Mucosa of rectum (tissue), 2 donors: ENCODE results near the gene SPAG17.

Experiments used
- H3K27ac ChIP-seq, 2 donors: one replicate each; pipeline ENCODE4 v1.7.0; 2013; ENCODE audit warnings: inconsistent platforms in 2 of 2, low read depth in 2 of 2, low read length in 2 of 2
- H3K27me3 ChIP-seq, 2 donors: one replicate each; pipeline ENCODE4 v1.7.0; 2013; ENCODE audit warnings: low read length in 2 of 2; ENCODE audit not compliant: control insufficient read depth in 2 of 2, insufficient read depth in 2 of 2
- H3K36me3 ChIP-seq, 2 donors: one replicate each; pipeline ENCODE4 v1.7.0; 2013; ENCODE audit warnings: low read length in 2 of 2; ENCODE audit not compliant: control insufficient read depth in 2 of 2, insufficient read depth in 2 of 2
- H3K4me1 ChIP-seq, 2 donors: one replicate each; pipeline ENCODE4 v1.7.0; 2013; ENCODE audit warnings: low read length in 2 of 2, mild to moderate bottlenecking in 1 of 2; ENCODE audit not compliant: control insufficient read depth in 2 of 2, insufficient read depth in 2 of 2
- H3K4me3 ChIP-seq, 2 donors: one replicate each; pipeline ENCODE4 v1.7.0; 2013; ENCODE audit warnings: low read length in 2 of 2
- H3K9ac ChIP-seq, 2 donors: one replicate each; pipeline ENCODE4 v1.7.0; 2013; ENCODE audit warnings: low read length in 2 of 2, low read depth in 1 of 2, mild to moderate bottlenecking in 1 of 2
- H3K9me3 ChIP-seq, 2 donors: one replicate each; pipeline ENCODE4 v1.7.0; 2013; ENCODE audit warnings: low read length in 2 of 2; ENCODE audit not compliant: control insufficient read depth in 2 of 2
- donor health status: healthy.
- donor health status: Normal muscosa, but diverticular disease.

SPAG17 gene

GRCh38 chr1:118124064-118124463 is 61.0 kb downstream of the SPAG17 start:
- Histone ChIP-seq H3K9ac (no peak overlapping the region), H3K27ac (no peak overlapping the region), H3K4me3 (no peak overlapping the region), H3K4me1 (no peaks in the 10 kb centered on the region), H3K27me3 (no peaks in the 10 kb centered on the region), H3K36me3 (no peaks in the 10 kb centered on the region), H3K9me3 (no peaks in the 10 kb centered on the region)

GRCh38 chr1:118123116-118123839 is 61.8 kb downstream of the SPAG17 start:
- no peaks in the 10 kb centered on the region for H3K9me3 ChIP-seq
- H3K27ac ChIP-seq, result no peak overlapping the region
- peaks cover 0 to 3% of the 10 kb centered on the region in 2 donors for H3K4me1 ChIP-seq
- H3K9ac ChIP-seq, result no peak overlapping the region
- H3K27me3 ChIP-seq, result no peaks in the 10 kb centered on the region
- H3K4me3 ChIP-seq, result no peak overlapping the region
- no peaks in the 10 kb centered on the region for H3K36me3 ChIP-seq

GRCh38 chr1:118122234-118123004 is 62.6 kb downstream of the SPAG17 start:
- H3K9ac ChIP-seq, result no peak overlapping the region
- no peaks in the 10 kb centered on the region for H3K27me3 ChIP-seq
- H3K27ac ChIP-seq, result no peak overlapping the region
- no peaks in the 10 kb centered on the region for H3K9me3 ChIP-seq
- H3K4me3 ChIP-seq, result no peak overlapping the region
- no peaks in the 10 kb centered on the region for H3K36me3 ChIP-seq
- peaks cover 0 to 3% of the 10 kb centered on the region in 2 donors for H3K4me1 ChIP-seq

- no peaks in the 10 kb centered on the region for H3K9me3 ChIP-seq
- peaks cover 0 to 3% of the 10 kb centered on the region in 2 donors for H3K4me1 ChIP-seq
- no peak overlapping the region for H3K4me3 ChIP-seq
- no peaks in the 10 kb centered on the region for H3K36me3 ChIP-seq
- no peak overlapping the region for H3K9ac ChIP-seq
- no peaks in the 10 kb centered on the region for H3K27me3 ChIP-seq
- H3K27ac ChIP-seq, result no peak overlapping the region
Measured at GRCh38 chr1:118118873-118119463, 66.1 kb downstream of the SPAG17 start.

GRCh38 chr1:118118469-118118868 is 66.6 kb downstream of the SPAG17 start:
- H3K4me1 ChIP-seq, result peaks cover 0 to 3% of the 10 kb centered on the region in 2 donors
- H3K9me3 ChIP-seq, result no peaks in the 10 kb centered on the region
- no peak overlapping the region for H3K9ac ChIP-seq
- H3K27me3 ChIP-seq, result no peaks in the 10 kb centered on the region
- no peak overlapping the region for H3K4me3 ChIP-seq
- no peaks in the 10 kb centered on the region for H3K36me3 ChIP-seq
- no peak overlapping the region for H3K27ac ChIP-seq

- Histone ChIP-seq H3K9ac (no peak overlapping the region), H3K36me3 (no peaks in the 10 kb centered on the region), H3K27ac (no peak overlapping the region), H3K27me3 (no peaks in the 10 kb centered on the region), H3K9me3 (no peaks in the 10 kb centered on the region), H3K4me1 (peaks cover 0 to 3% of the 10 kb centered on the region in 2 donors), H3K4me3 (no peak overlapping the region)
Measured at GRCh38 chr1:118117521-118117920, 67.5 kb downstream of the SPAG17 start.

- Histone ChIP-seq H3K9ac (no peak overlapping the region), H3K27me3 (no peaks in the 10 kb centered on the region), H3K4me1 (peaks cover 0 to 3% of the 10 kb centered on the region in 2 donors), H3K9me3 (no peaks in the 10 kb centered on the region), H3K4me3 (no peak overlapping the region), H3K27ac (no peak overlapping the region), H3K36me3 (no peaks in the 10 kb centered on the region)
Measured at GRCh38 chr1:118116909-118117308, 68.1 kb downstream of the SPAG17 start.

GRCh38 chr1:118116401-118116800 is 68.6 kb downstream of the SPAG17 start:
- Histone ChIP-seq H3K4me3 (no peak overlapping the region), H3K27ac (no peak overlapping the region), H3K4me1 (peaks cover 0 to 3% of the 10 kb centered on the region in 2 donors), H3K9me3 (no peaks in the 10 kb centered on the region), H3K36me3 (no peaks in the 10 kb centered on the region), H3K9ac (no peak overlapping the region), H3K27me3 (no peaks in the 10 kb centered on the region)

- Histone ChIP-seq H3K27ac (no peak overlapping the region), H3K9me3 (no peaks in the 10 kb centered on the region), H3K4me3 (no peak overlapping the region), H3K4me1 (peaks cover 0 to 3% of the 10 kb centered on the region in 2 donors), H3K9ac (no peak overlapping the region), H3K27me3 (no peaks in the 10 kb centered on the region), H3K36me3 (no peaks in the 10 kb centered on the region)
Measured at GRCh38 chr1:118115567-118116295, 69.3 kb downstream of the SPAG17 start.

- H3K9me3 ChIP-seq, result no peaks in the 10 kb centered on the region
- H3K9ac ChIP-seq, result no peak overlapping the region
- no peaks in the 10 kb centered on the region for H3K36me3 ChIP-seq
- no peak overlapping the region for H3K27ac ChIP-seq
- H3K27me3 ChIP-seq, result no peaks in the 10 kb centered on the region
- H3K4me3 ChIP-seq, result no peak overlapping the region
- no peaks in the 10 kb centered on the region for H3K4me1 ChIP-seq
Measured at GRCh38 chr1:118113261-118113660, 71.8 kb downstream of the SPAG17 start.
